ENCODE results near the gene ATF6B. TPM values are rescaled to one million over a fixed set of nuclear protein-coding genes. Genes with fewer than 3 reads are reported as not detected.

Gene ATF6B
- total RNA-seq, 1 donor from 2014 or later: 95.0 TPM

- Mint-ChIP-seq H3K27ac (no peak overlapping the region), H3K4me1 (ENCODE audit: low read depth) (peaks cover 10% of the 10 kb centered on the region), H3K27me3 (peaks cover 35% of the 10 kb centered on the region), H3K36me3 (ENCODE audit: insufficient read depth) (no peaks in the 10 kb centered on the region), H3K4me3 (ENCODE audit: low read depth) (peak overlapping the region; percentile 21), H3K9me3 (ENCODE audit: low read depth) (no peaks in the 10 kb centered on the region)
- no peak for DNase-seq (ENCODE audit: low spot score, unreplicated experiment)
- TF ChIP-seq CTCF (IDR thresholded peaks at IDR 0.05; ENCODE audit: unreplicated experiment): no peak
These were observed 42.1 kb downstream of the ATF6B start for GRCh38 chr6:32085759-32086459.

- Mint-ChIP-seq H3K9me3 (ENCODE audit: low read depth) (no peaks in the 10 kb centered on the region), H3K4me1 (ENCODE audit: low read depth) (peaks cover 10% of the 10 kb centered on the region), H3K27me3 (peaks cover 28% of the 10 kb centered on the region), H3K27ac (no peak overlapping the region), H3K4me3 (ENCODE audit: low read depth) (no peak overlapping the region), H3K36me3 (ENCODE audit: insufficient read depth) (no peaks in the 10 kb centered on the region)
- DNase-seq (ENCODE audit: low spot score, unreplicated experiment): no peak
- TF ChIP-seq CTCF (IDR thresholded peaks at IDR 0.05; ENCODE audit: unreplicated experiment): no peak
These were observed 43.3 kb downstream of the ATF6B start for GRCh38 chr6:32084780-32085179.

GRCh38 chr6:32083812-32084768 lies 44.0 kb downstream of the ATF6B start:
- Mint-ChIP-seq H3K9me3 (ENCODE audit: low read depth) (no peaks in the 10 kb centered on the region), H3K4me3 (ENCODE audit: low read depth) (no peak overlapping the region), H3K27ac (no peak overlapping the region), H3K27me3 (peaks cover 24% of the 10 kb centered on the region), H3K4me1 (ENCODE audit: low read depth) (peaks cover 6% of the 10 kb centered on the region), H3K36me3 (ENCODE audit: insufficient read depth) (no peaks in the 10 kb centered on the region)
- no peak for TF ChIP-seq CTCF (IDR thresholded peaks at IDR 0.05; ENCODE audit: unreplicated experiment)
- DNase-seq (ENCODE audit: low spot score, unreplicated experiment): no peak

- Mint-ChIP-seq H3K27ac (no peak overlapping the region), H3K27me3 (peaks cover 24% of the 10 kb centered on the region), H3K9me3 (ENCODE audit: low read depth) (no peaks in the 10 kb centered on the region), H3K4me3 (ENCODE audit: low read depth) (no peak overlapping the region), H3K4me1 (ENCODE audit: low read depth) (peaks cover 3% of the 10 kb centered on the region), H3K36me3 (ENCODE audit: insufficient read depth) (no peaks in the 10 kb centered on the region)
- DNase-seq (ENCODE audit: low spot score, unreplicated experiment): no peak
- TF ChIP-seq CTCF (IDR thresholded peaks at IDR 0.05; ENCODE audit: unreplicated experiment): no peak
These were observed 45.1 kb downstream of the ATF6B start for GRCh38 chr6:32082935-32083334.

GRCh38 chr6:32082478-32082877 lies 45.6 kb downstream of the ATF6B start:
- Mint-ChIP-seq H3K4me1 (ENCODE audit: low read depth) (peaks cover 3% of the 10 kb centered on the region), H3K27me3 (peaks cover 24% of the 10 kb centered on the region), H3K9me3 (ENCODE audit: low read depth) (no peaks in the 10 kb centered on the region), H3K36me3 (ENCODE audit: insufficient read depth) (no peaks in the 10 kb centered on the region), H3K4me3 (ENCODE audit: low read depth) (no peak overlapping the region), H3K27ac (no peak overlapping the region)
- no peak for DNase-seq (ENCODE audit: low spot score, unreplicated experiment)
- TF ChIP-seq CTCF (IDR thresholded peaks at IDR 0.05; ENCODE audit: unreplicated experiment): no peak

Measured in progenitor cell of endocrine pancreas (in vitro differentiated cells).